Measurements from ENCODE around the gene TMEM231.

GRCh38 chr16:75506574-75506973, 49.5 kb downstream of the TMEM231 start:
- TF ChIP-seq POLR2A (IDR thresholded peaks at IDR 0.05) (no peak), CTCF (IDR thresholded peaks at IDR 0.05) (no peak), POLR2AphosphoS5 (IDR thresholded peaks at IDR 0.05) (peak in 1 of 3 donors; percentile 32), EP300 (IDR thresholded peaks at IDR 0.05; ENCODE audit: low read depth) (no peak)

All from transverse colon (tissue), 4 donors.